ENCODE data around the gene STRIP1.

The STRIP1 gene

DNA sequence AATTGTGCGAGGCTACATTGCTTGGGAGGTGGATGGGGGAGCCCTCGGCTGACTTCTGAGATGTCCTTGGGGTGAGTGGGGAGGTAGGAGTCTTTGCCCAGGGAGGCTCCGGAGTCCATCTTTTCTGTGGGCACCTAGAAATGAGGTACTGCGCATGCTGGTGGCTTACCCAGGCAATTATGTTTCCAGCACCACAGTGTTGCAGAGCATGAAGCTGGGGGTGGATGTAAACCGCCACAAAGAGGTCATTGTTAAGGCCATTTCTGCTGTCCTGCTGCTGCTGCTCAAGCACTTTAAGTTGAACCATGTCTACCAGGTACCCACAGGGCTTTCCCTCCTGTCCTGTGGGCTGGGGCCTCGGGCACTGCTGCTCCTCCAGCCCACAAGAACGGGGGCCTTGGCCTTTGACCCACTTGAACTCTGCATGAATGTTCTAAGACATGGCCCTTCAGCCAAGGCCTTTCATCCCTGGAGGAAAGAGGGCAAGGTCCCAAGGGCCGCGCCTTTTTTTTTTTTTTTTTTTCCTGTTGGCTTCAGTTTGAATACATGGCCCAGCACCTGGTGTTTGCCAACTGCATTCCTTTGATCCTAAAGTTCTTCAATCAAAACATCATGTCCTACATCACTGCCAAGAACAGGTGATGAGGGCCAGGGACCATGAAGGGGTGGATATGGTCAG, 14.6 kb downstream of the STRIP1 start:
- Mint-ChIP-seq H3K27me3 (ENCODE audit: low read depth) (no peaks in the 10 kb centered on the region), H3K27ac (no peak overlapping the region), H3K36me3 (ENCODE audit: low read depth) (peaks cover 84% of the 10 kb centered on the region), H3K4me1 (peaks cover 10% of the 10 kb centered on the region), H3K9me3 (no peaks in the 10 kb centered on the region), H3K4me3 (no peak overlapping the region)
- TF ChIP-seq, protein P1, sequence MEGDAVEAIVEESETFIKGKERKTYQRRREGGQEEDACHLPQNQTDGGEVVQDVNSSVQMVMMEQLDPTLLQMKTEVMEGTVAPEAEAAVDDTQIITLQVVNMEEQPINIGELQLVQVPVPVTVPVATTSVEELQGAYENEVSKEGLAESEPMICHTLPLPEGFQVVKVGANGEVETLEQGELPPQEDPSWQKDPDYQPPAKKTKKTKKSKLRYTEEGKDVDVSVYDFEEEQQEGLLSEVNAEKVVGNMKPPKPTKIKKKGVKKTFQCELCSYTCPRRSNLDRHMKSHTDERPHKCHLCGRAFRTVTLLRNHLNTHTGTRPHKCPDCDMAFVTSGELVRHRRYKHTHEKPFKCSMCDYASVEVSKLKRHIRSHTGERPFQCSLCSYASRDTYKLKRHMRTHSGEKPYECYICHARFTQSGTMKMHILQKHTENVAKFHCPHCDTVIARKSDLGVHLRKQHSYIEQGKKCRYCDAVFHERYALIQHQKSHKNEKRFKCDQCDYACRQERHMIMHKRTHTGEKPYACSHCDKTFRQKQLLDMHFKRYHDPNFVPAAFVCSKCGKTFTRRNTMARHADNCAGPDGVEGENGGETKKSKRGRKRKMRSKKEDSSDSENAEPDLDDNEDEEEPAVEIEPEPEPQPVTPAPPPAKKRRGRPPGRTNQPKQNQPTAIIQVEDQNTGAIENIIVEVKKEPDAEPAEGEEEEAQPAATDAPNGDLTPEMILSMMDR (IDR thresholded peaks at IDR 0.05; ENCODE audit: unreplicated experiment in 3 of 3) = no peak

DNA sequence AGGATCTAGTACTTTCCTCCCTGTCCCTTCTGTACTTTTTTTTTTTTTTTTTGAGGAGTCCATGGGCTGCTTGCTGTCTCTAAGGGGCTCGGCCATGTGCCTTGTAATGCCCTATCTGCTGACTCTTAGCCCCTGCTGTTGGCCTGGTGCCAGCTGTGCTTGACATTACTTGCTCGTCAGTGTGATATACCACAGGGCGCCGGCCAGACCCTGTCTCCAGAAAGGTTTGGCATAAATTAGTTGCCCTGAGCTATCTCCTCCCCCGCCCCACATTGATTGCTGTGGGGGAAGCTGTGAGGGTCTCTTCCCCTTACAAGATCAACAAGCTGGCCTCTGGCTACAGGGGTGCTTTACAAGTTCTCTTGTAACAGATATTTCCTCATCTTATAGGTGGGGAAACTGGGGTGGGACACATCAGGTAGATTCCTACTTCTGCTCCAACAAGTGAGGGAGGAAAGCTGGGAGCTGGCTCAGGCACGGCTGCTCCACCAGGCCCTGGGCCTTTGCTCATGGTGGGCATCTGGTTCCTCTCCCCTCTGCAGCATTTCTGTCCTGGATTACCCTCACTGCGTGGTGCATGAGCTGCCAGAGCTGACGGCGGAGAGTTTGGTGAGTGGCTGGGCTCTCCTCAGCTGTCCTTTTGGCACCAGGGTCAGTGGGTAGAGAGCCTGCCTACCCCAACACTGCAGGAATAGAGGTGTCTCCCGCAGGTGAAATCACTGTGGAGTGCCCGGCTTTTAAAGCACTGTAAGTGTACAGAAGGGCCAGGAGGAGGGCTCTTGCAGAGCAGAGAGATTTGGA, 15.6 kb downstream of the STRIP1 start:
- no peak overlapping the region for H3K4me3 Mint-ChIP-seq
- peaks cover 12% of the 10 kb centered on the region for H3K4me1 Mint-ChIP-seq
- no peaks in the 10 kb centered on the region for H3K9me3 Mint-ChIP-seq
- H3K27ac Mint-ChIP-seq = no peak overlapping the region
- TF ChIP-seq, protein P1 (IDR thresholded peaks at IDR 0.05; ENCODE audit: unreplicated experiment in 3 of 3) = no peak
- no peaks in the 10 kb centered on the region for H3K27me3 Mint-ChIP-seq (ENCODE audit: low read depth)
- peaks cover 83% of the 10 kb centered on the region for H3K36me3 Mint-ChIP-seq (ENCODE audit: low read depth)

DNA sequence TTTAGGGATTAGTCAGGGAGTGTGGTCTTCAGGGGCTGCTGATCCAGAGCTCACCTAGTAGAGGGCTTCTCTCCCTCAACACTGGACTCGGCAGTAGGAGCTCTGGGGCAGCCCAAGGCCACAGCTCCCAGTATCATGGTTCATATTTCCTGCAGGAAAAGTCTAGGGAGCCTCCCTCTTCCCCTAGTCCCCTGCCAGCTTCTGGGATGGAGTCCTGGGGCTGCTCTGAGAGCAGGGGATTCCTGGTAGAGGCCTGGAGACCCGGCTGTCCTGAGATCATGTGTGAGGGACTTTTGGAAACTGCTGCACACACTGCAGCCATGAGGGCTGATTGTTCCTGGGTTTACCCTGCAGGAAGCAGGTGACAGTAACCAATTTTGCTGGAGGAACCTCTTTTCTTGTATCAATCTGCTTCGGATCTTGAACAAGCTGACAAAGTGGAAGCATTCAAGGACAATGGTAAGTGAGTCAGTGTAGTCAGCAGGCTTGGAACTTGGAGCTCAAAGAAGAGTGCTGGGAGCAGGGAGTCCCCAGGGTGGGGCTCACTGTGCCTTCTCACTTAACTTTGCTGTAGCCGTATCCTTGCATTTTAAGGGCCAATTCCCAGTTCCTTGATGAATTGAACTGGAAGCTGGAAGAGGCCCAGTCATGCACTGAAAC, 16.3 kb downstream of the STRIP1 start:
- no peak overlapping the region for H3K27ac Mint-ChIP-seq
- H3K27me3 Mint-ChIP-seq (ENCODE audit: low read depth) = no peaks in the 10 kb centered on the region
- H3K9me3 Mint-ChIP-seq = no peaks in the 10 kb centered on the region
- H3K4me3 Mint-ChIP-seq = no peak overlapping the region
- peaks cover 8% of the 10 kb centered on the region for H3K4me1 Mint-ChIP-seq
- peaks cover 84% of the 10 kb centered on the region for H3K36me3 Mint-ChIP-seq (ENCODE audit: low read depth)
- TF ChIP-seq, protein P1 (IDR thresholded peaks at IDR 0.05; ENCODE audit: unreplicated experiment in 3 of 3) = no peak

DNA sequence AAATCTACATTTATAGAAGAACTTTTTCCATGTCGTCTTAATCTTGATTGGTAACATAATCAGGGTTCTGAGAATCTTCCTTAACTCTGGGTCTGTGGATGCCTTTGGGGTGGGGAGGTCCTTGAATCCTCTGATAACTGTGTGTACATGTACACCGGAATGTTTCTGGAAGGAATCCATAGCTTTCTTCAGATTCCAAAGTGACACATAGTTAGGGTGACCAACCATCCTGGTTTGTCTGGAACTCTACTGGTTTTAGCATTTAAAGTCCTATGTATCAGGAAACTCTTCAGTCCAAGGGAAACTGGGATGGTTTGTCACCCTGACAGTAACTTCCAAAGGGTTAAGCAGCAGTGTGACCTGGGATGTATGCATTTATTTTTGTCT, 16.8 kb downstream of the STRIP1 start:
- TF ChIP-seq, protein P1 (IDR thresholded peaks at IDR 0.05; ENCODE audit: unreplicated experiment in 3 of 3) = no peak

DNA sequence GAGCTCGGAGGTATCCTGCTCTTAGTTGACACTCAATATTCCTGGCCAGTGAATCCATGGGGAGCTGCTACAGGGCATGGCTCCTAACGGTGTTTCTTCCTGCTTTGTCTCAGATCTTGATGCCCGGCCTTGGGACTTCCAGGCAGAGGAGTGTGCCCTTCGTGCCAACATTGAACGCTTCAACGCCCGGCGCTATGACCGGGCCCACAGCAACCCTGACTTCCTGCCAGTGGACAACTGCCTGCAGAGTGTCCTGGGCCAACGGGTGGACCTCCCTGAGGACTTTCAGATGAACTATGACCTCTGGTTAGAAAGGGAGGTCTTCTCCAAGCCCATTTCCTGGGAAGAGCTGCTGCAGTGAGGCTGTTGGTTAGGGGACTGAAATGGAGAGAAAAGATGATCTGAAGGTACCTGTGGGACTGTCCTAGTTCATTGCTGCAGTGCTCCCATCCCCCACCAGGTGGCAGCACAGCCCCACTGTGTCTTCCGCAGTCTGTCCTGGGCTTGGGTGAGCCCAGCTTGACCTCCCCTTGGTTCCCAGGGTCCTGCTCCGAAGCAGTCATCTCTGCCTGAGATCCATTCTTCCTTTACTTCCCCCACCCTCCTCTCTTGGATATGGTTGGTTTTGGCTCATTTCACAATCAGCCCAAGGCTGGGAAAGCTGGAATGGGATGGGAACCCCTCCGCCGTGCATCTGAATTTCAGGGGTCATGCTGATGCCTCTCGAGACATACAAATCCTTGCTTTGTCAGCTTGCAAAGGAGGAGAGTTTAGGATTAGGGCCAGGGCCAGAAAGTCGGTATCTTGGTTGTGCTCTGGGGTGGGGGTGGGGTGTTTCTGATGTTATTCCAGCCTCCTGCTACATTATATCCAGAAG, 19.4 kb downstream of the STRIP1 start:
- Mint-ChIP-seq H3K36me3 (ENCODE audit: low read depth) (peaks cover 80% of the 10 kb centered on the region), H3K9me3 (no peaks in the 10 kb centered on the region), H3K4me1 (peaks cover 25% of the 10 kb centered on the region)

More for the DNA sequence above, 16.8 kb downstream of the STRIP1 start:
- Mint-ChIP-seq H3K27ac (no peak overlapping the region), H3K4me1 (peaks cover 7% of the 10 kb centered on the region), H3K36me3 (ENCODE audit: low read depth) (peaks cover 84% of the 10 kb centered on the region), H3K4me3 (no peak overlapping the region), H3K9me3 (no peaks in the 10 kb centered on the region), H3K27me3 (ENCODE audit: low read depth) (no peaks in the 10 kb centered on the region)

More for the DNA sequence above, 19.4 kb downstream of the STRIP1 start:
- no peak overlapping the region for H3K4me3 Mint-ChIP-seq
- H3K27ac Mint-ChIP-seq = peak overlapping the region in 1 of 3 experiments; percentile 50
- H3K27me3 Mint-ChIP-seq (ENCODE audit: low read depth) = no peaks in the 10 kb centered on the region
- TF ChIP-seq, protein P1 (IDR thresholded peaks at IDR 0.05; ENCODE audit: unreplicated experiment in 3 of 3) = peak; percentile 89 to 94 (median 93)
